ENCODE data around the gene FOXN3.

FOXN3 gene

DNA sequence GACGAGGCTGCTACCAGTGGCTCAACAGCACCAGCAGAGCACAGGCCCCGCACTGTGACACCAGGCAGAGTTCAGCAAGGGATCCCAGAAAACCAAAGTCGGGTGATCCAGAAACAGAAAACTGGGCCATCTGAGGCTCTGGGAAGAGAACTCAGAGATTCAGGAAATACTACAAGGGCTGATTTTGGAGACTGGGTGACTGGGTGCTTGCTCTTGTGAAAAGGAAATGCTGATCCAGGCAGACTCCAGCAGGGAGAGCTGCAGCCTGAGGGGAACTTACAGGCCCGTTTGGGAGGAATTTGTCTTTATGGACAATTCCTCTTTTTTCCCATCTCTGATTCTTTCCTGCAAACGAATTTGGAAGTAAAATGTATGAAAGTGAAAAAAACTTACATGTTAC is 28.2 kb downstream of the FOXN3 start:
- TF ChIP-seq POLR2AphosphoS5 (IDR thresholded peaks at IDR 0.05; ENCODE audit: low read depth) (no peak), GABPA (IDR thresholded peaks at IDR 0.05; ENCODE audit: low read depth) (no peak), SPI1 (IDR thresholded peaks at IDR 0.05; ENCODE audit: borderline replicate concordance, low read depth) (no peak)
- TF ChIP-seq, protein P1, sequence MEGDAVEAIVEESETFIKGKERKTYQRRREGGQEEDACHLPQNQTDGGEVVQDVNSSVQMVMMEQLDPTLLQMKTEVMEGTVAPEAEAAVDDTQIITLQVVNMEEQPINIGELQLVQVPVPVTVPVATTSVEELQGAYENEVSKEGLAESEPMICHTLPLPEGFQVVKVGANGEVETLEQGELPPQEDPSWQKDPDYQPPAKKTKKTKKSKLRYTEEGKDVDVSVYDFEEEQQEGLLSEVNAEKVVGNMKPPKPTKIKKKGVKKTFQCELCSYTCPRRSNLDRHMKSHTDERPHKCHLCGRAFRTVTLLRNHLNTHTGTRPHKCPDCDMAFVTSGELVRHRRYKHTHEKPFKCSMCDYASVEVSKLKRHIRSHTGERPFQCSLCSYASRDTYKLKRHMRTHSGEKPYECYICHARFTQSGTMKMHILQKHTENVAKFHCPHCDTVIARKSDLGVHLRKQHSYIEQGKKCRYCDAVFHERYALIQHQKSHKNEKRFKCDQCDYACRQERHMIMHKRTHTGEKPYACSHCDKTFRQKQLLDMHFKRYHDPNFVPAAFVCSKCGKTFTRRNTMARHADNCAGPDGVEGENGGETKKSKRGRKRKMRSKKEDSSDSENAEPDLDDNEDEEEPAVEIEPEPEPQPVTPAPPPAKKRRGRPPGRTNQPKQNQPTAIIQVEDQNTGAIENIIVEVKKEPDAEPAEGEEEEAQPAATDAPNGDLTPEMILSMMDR (IDR thresholded peaks at IDR 0.05; ENCODE audit: insufficient read depth, low read length): no peak
- TF ChIP-seq, protein P2, sequence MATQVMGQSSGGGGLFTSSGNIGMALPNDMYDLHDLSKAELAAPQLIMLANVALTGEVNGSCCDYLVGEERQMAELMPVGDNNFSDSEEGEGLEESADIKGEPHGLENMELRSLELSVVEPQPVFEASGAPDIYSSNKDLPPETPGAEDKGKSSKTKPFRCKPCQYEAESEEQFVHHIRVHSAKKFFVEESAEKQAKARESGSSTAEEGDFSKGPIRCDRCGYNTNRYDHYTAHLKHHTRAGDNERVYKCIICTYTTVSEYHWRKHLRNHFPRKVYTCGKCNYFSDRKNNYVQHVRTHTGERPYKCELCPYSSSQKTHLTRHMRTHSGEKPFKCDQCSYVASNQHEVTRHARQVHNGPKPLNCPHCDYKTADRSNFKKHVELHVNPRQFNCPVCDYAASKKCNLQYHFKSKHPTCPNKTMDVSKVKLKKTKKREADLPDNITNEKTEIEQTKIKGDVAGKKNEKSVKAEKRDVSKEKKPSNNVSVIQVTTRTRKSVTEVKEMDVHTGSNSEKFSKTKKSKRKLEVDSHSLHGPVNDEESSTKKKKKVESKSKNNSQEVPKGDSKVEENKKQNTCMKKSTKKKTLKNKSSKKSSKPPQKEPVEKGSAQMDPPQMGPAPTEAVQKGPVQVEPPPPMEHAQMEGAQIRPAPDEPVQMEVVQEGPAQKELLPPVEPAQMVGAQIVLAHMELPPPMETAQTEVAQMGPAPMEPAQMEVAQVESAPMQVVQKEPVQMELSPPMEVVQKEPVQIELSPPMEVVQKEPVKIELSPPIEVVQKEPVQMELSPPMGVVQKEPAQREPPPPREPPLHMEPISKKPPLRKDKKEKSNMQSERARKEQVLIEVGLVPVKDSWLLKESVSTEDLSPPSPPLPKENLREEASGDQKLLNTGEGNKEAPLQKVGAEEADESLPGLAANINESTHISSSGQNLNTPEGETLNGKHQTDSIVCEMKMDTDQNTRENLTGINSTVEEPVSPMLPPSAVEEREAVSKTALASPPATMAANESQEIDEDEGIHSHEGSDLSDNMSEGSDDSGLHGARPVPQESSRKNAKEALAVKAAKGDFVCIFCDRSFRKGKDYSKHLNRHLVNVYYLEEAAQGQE (IDR thresholded peaks at IDR 0.05; ENCODE audit: insufficient replicate concordance, low read depth): no peak
- Histone ChIP-seq H3K27ac (replicated peaks) (no peak overlapping the region), H3K4me3 (replicated peaks; ENCODE audit: insufficient read depth, low read length) (no peak overlapping the region), H3K27me3 (ENCODE audit: insufficient read depth, poor library complexity, severe bottlenecking) (no peaks in the 10 kb centered on the region)
- no peak for DNase-seq (ENCODE audit: low read depth in 1 of 2, low spot score in 1 of 2)

DNA sequence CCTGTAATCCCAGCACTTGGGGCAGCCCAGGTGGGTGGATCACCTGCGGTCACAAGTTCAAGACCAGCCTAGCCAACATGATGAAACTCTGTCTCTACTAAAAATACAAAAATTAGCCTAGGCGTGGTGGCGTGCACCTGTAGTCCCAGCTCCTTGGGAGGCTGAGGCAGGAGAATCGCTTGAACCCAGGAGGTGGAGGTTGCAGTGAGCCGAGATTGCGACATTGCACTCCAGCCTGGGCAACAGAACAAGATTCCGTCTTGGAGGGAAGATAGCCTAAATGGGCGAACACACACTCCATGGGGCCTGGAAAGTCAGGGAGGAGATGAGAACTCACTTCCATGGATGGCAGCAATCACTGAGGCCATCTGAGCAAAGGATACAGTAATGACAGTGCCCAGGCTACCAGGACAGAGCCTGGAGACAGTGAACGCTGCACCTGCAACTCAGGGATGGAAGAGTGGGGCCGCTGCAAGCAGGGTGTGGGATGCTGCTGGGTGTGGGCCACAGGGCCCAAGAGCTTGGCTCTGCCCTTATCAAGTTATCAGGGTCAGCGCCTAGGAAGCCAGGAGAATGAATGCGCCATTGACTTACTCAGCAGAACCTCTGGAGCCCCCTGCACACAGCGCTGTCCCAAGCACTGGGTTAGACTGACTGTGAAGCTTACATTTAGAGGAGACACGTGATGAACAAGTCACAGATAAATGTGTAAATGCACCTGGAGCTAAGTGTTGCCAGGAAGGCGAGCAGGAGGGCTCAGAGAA is 28.9 kb downstream of the FOXN3 start:
- no peak overlapping the region for H3K27ac ChIP-seq (replicated peaks)
- no peak for DNase-seq (ENCODE audit: low read depth in 1 of 2, low spot score in 1 of 2)
- no peaks in the 10 kb centered on the region for H3K27me3 ChIP-seq (ENCODE audit: insufficient read depth, poor library complexity, severe bottlenecking)
- TF ChIP-seq POLR2AphosphoS5 (IDR thresholded peaks at IDR 0.05; ENCODE audit: low read depth) (no peak), GABPA (IDR thresholded peaks at IDR 0.05; ENCODE audit: low read depth) (no peak), SPI1 (IDR thresholded peaks at IDR 0.05; ENCODE audit: borderline replicate concordance, low read depth) (no peak)
- TF ChIP-seq, protein P2 (IDR thresholded peaks at IDR 0.05; ENCODE audit: insufficient replicate concordance, low read depth): no peak
- TF ChIP-seq, protein P1 (IDR thresholded peaks at IDR 0.05; ENCODE audit: insufficient read depth, low read length): no peak
- no peak overlapping the region for H3K4me3 ChIP-seq (replicated peaks; ENCODE audit: insufficient read depth, low read length)

DNA sequence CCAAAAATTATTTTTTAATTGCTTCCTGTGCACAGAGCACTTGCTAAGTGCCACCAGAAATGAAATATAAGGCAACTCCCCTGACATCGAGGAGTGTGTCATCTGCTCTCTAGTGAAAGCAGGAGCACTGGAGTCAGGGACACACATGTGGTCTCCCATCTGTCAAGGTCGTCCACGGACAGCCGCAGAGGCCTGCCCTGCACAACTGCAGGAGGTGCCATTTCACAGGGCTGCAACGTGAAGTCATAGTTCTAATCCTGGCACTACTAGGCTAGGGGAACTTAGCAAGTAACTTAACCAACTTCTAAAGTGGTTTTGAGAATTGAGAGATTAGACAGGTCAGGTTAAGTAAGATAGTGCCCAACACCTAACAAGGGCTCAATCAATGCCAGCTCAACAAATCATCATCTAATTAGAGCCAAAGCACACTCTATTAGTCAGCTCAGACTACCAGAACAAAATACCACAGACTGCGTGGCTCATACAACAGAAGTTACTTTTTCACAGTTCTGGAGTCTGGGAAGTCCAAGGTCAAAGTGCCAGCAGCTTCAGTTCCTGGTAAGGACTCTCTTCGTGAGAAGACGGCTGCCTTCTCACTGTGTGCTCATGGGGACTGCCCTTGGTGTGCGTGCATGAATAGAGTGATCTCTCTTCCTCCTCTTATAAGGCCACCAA is 30.7 kb downstream of the FOXN3 start:
- Histone ChIP-seq H3K27me3 (ENCODE audit: insufficient read depth, poor library complexity, severe bottlenecking) (no peaks in the 10 kb centered on the region), H3K4me3 (replicated peaks; ENCODE audit: insufficient read depth, low read length) (no peak overlapping the region), H3K27ac (replicated peaks) (no peak overlapping the region)
- TF ChIP-seq SPI1 (IDR thresholded peaks at IDR 0.05; ENCODE audit: borderline replicate concordance, low read depth): no peak
- no peak for TF ChIP-seq POLR2AphosphoS5 (IDR thresholded peaks at IDR 0.05; ENCODE audit: low read depth)
- TF ChIP-seq GABPA (IDR thresholded peaks at IDR 0.05; ENCODE audit: low read depth): no peak
- DNase-seq (ENCODE audit: low read depth in 1 of 2, low spot score in 1 of 2): no peak

DNA sequence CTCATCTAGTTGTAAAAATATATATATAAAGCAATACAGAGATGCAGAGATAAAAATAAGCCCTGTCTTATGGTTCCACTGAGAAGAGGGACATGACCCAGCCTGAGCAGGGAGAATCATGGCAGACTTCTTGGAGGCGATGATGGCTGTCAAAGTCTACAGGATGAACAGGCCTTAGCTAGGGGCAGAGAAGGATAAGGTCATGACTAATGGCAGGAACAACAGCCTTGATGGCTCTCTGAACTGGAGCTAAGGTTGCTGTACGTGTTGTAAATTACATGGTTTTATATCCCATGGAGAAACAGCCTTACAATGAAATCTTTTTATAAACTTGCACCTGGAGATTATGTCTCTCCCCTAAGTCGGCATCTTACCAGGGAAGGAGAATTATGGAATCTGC is 32.4 kb downstream of the FOXN3 start:
- Histone ChIP-seq H3K27me3 (ENCODE audit: insufficient read depth, poor library complexity, severe bottlenecking) (no peaks in the 10 kb centered on the region), H3K27ac (replicated peaks) (no peak overlapping the region), H3K4me3 (replicated peaks; ENCODE audit: insufficient read depth, low read length) (no peak overlapping the region)
- TF ChIP-seq, protein P2 (IDR thresholded peaks at IDR 0.05; ENCODE audit: insufficient replicate concordance, low read depth): no peak
- TF ChIP-seq SPI1 (IDR thresholded peaks at IDR 0.05; ENCODE audit: borderline replicate concordance, low read depth) (no peak), GABPA (IDR thresholded peaks at IDR 0.05; ENCODE audit: low read depth) (no peak), POLR2AphosphoS5 (IDR thresholded peaks at IDR 0.05; ENCODE audit: low read depth) (no peak)
- TF ChIP-seq, protein P1 (IDR thresholded peaks at IDR 0.05; ENCODE audit: insufficient read depth, low read length): no peak
- no peak for DNase-seq (ENCODE audit: low read depth in 1 of 2, low spot score in 1 of 2)

All from HL-60 (cell line).